WTC11 (cell line): Measurements from ENCODE around the gene ADCK2. TPM values are rescaled to one million over a fixed set of nuclear protein-coding genes. Genes with fewer than 3 reads are reported as not detected.

Experiments
- ATAC-seq: fragments of 200-7000 bp; cut with Tn5 transposase; 2 replicates; pipeline ENCODE4 v1.10.0; 2021; ENCODE audit warnings: mild to moderate bottlenecking, moderate library complexity
- CTCF ChIA-PET: fragments of 300-600 bp; sonication (Branson Sonifier 250); formaldehyde crosslinking; loops from one replicate; lab custom pipeline; 2021; ENCODE audit warnings: antibody characterized with exemption; lab: Charles Lee
- POLR2A ChIA-PET: fragments of 350-600 bp; sonication (Branson Sonifier 250); formaldehyde crosslinking; loops from one replicate; lab custom pipeline; 2021; ENCODE audit warnings: antibody characterized with exemption; lab: Charles Lee
- DNase-seq: peaks from one replicate; pipeline ENCODE4 v3.0.0; 2021; ENCODE audit warnings: low spot score
- H3K27ac Mint-ChIP-seq: 2 replicates; pipeline ENCODE4 v1.8.0; 2021; ENCODE audit warnings: mixed read lengths
- H3K27me3 Mint-ChIP-seq: 2 replicates; pipeline ENCODE4 v1.8.0; 2021; ENCODE audit warnings: low read depth, mild to moderate bottlenecking, moderate library complexity, mixed read lengths
- H3K36me3 Mint-ChIP-seq: 2 replicates; pipeline ENCODE4 v1.8.0; 2021; ENCODE audit warnings: mixed read lengths
- H3K4me1 Mint-ChIP-seq: 2 replicates; pipeline ENCODE4 v1.8.0; 2022; ENCODE audit warnings: mixed read lengths
- H3K4me3 Mint-ChIP-seq: 2 replicates; pipeline ENCODE4 v1.8.0; 2021; ENCODE audit warnings: mild to moderate bottlenecking, moderate library complexity, mixed read lengths
- H3K9me3 Mint-ChIP-seq: 2 replicates; pipeline ENCODE4 v1.8.0; 2021; ENCODE audit warnings: mixed read lengths
- CREB1 ChIP-seq: sonication (generic); formaldehyde crosslinking; IDR thresholded peaks from 2 replicates; pipeline ENCODE4 v1.8.0; 2023; ENCODE audit warnings: mild to moderate bottlenecking, missing genetic modification reagents
- FOXP1 ChIP-seq: sonication (generic); formaldehyde crosslinking; IDR thresholded peaks from 2 replicates; pipeline ENCODE4 v1.8.0; 2022; ENCODE audit warnings: missing genetic modification reagents, mild to moderate bottlenecking, moderate library complexity, borderline replicate concordance
- GTF2I ChIP-seq: fragments of 250-450 bp; sonication (Bioruptor Pico); conservative IDR thresholded peaks from 2 replicates; pipeline ENCODE4 v1.4.0; 2021; ENCODE audit warnings: mild to moderate bottlenecking
- MXD4 ChIP-seq: fragments of 250-450 bp; sonication (Bioruptor Pico); IDR thresholded peaks from 2 replicates; pipeline ENCODE4 v1.8.0; 2021; ENCODE audit warnings: mild to moderate bottlenecking, moderate library complexity, borderline replicate concordance
- NFATC4 ChIP-seq: fragments of 250-450 bp; sonication (Bioruptor Pico); IDR thresholded peaks from 2 replicates; pipeline ENCODE4 v1.9.0; 2021; ENCODE audit warnings: mild to moderate bottlenecking
- NFYB ChIP-seq: sonication (generic); formaldehyde crosslinking; conservative IDR thresholded peaks from 2 replicates; pipeline ENCODE4 v1.8.0; 2022; ENCODE audit warnings: low read depth, missing genetic modification reagents
- TCF7 ChIP-seq: sonication (generic); formaldehyde crosslinking; IDR thresholded peaks from 2 replicates; pipeline ENCODE4 v1.8.0; 2022; ENCODE audit warnings: mild to moderate bottlenecking, low read depth, missing genetic modification reagents, moderate library complexity
- total RNA-seq: library from RNA; stranded (reverse); gene quantifications from 3 replicates; pipeline ENCODE4 v1.2.3, GENCODE V29; 2021
- TF ChIP-seq, protein P1 (sequence below): fragments of 200-600 bp; IDR thresholded peaks from 2 replicates; pipeline ENCODE4 v1.8.0; 2022; ENCODE audit warnings: antibody characterized with exemption
- TF ChIP-seq, protein P2 (sequence below): sonication (generic); formaldehyde crosslinking; IDR thresholded peaks from 2 replicates; pipeline ENCODE4 v1.8.0; 2022; ENCODE audit warnings: mild to moderate bottlenecking, missing genetic modification reagents
- TF ChIP-seq, protein P3 (sequence below): sonication (generic); formaldehyde crosslinking; IDR thresholded peaks from 2 replicates; pipeline ENCODE4 v1.8.0; 2022; ENCODE audit warnings: mild to moderate bottlenecking, missing genetic modification reagents
- TF ChIP-seq, protein P4 (sequence below): sonication (generic); formaldehyde crosslinking; IDR thresholded peaks from 2 replicates; pipeline ENCODE4 v1.8.1; 2022; ENCODE audit warnings: mild to moderate bottlenecking, missing genetic modification reagents, moderate library complexity, borderline replicate concordance
- TF ChIP-seq, protein P5 (sequence below): sonication (generic); formaldehyde crosslinking; IDR thresholded peaks from 2 replicates; pipeline ENCODE4 v1.8.1; 2022; ENCODE audit warnings: low read depth, missing genetic modification reagents, borderline replicate concordance
- TF ChIP-seq, protein P6 (sequence below): fragments of 250-450 bp; sonication (Bioruptor Pico); IDR thresholded peaks from 2 replicates; pipeline ENCODE4 v1.9.0; 2021; ENCODE audit warnings: mild to moderate bottlenecking, borderline replicate concordance
- TF ChIP-seq, protein P7 (sequence below): sonication (generic); formaldehyde crosslinking; IDR thresholded peaks from 2 replicates; pipeline ENCODE4 v1.8.1; 2022; ENCODE audit warnings: low read depth, mild to moderate bottlenecking, moderate library complexity, missing genetic modification reagents, borderline replicate concordance
- TF ChIP-seq, protein P8 (sequence below): sonication (generic); formaldehyde crosslinking; IDR thresholded peaks from 2 replicates; pipeline ENCODE4 v1.8.0; 2023; ENCODE audit warnings: mild to moderate bottlenecking, missing genetic modification reagents

The ADCK2 gene
- total RNA-seq, 1 experiment from 2014 or later: 12.7 TPM

DNA sequence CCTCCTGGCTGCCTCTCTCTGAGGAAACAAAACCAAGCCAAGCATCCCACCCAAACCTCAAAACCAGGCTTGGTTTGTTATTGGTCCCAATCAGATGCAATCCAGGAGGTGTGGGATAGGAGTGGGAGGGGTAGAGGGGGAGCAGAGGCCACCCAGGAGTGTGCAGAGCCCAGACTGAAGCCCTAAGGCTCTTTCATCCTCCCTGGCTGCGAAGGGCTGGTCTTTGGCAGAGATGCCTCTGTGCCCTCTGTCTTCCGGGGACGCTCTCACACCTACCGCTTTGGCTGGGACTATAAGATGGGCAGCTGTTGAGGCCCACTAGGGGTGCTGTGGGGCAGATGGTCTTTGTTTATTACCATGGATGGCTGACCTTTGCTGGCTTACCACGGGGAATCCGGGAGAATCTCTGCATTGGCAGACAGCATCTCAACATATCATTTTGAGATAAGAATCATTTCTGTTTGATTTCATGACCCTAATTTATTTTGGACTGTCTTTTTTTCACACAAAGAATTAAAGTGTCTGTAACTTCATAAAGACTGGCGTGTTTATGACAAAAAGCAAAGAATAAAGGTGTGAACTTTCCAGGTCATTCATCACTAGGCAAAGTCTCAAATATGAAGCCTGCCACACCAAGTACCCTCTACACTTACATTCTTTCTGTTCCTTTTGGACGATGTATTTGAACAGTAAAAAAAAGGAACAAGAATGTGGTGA lies 25.7 kb upstream of the ADCK2 start:
- H3K4me3 Mint-ChIP-seq: no peak overlapping the region
- no peaks in the 10 kb centered on the region for H3K36me3 Mint-ChIP-seq
- peaks cover 13% of the 10 kb centered on the region for H3K27me3 Mint-ChIP-seq
- TF ChIP-seq, protein P1, sequence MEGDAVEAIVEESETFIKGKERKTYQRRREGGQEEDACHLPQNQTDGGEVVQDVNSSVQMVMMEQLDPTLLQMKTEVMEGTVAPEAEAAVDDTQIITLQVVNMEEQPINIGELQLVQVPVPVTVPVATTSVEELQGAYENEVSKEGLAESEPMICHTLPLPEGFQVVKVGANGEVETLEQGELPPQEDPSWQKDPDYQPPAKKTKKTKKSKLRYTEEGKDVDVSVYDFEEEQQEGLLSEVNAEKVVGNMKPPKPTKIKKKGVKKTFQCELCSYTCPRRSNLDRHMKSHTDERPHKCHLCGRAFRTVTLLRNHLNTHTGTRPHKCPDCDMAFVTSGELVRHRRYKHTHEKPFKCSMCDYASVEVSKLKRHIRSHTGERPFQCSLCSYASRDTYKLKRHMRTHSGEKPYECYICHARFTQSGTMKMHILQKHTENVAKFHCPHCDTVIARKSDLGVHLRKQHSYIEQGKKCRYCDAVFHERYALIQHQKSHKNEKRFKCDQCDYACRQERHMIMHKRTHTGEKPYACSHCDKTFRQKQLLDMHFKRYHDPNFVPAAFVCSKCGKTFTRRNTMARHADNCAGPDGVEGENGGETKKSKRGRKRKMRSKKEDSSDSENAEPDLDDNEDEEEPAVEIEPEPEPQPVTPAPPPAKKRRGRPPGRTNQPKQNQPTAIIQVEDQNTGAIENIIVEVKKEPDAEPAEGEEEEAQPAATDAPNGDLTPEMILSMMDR: peak; percentile 36; the same call in 1 of the 2 replicates
- TF ChIP-seq, protein P2, sequence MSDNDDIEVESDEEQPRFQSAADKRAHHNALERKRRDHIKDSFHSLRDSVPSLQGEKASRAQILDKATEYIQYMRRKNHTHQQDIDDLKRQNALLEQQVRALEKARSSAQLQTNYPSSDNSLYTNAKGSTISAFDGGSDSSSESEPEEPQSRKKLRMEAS (CRISPR knock-in tag): no peak
- TF ChIP-seq MXD4 (CRISPR knock-in tag): no peak
- no peak for TF ChIP-seq NFATC4 (CRISPR knock-in tag)
- TF ChIP-seq, all 79 proteins: peak for 1
- ChIA-PET POLR2A (interaction anchor here (0.6 kb wide), 1 partner anchor 11 kb away, joined by 3 read pairs; no protein-coding TSS in a partner anchor), CTCF (interaction anchor here (0.6 to 2.0 kb wide), 25 partner anchors 9 to 1221 kb away, joined by 3 to 6 read pairs (median 4); partner anchors contain the start of gene ADCK2)
- Mint-ChIP-seq H3K4me1 (peaks cover 12% of the 10 kb centered on the region), H3K9me3 (no peaks in the 10 kb centered on the region), H3K27ac (no peak overlapping the region)
- DNase-seq (peak; percentile 74), ATAC-seq (peak; percentile 96)

DNA sequence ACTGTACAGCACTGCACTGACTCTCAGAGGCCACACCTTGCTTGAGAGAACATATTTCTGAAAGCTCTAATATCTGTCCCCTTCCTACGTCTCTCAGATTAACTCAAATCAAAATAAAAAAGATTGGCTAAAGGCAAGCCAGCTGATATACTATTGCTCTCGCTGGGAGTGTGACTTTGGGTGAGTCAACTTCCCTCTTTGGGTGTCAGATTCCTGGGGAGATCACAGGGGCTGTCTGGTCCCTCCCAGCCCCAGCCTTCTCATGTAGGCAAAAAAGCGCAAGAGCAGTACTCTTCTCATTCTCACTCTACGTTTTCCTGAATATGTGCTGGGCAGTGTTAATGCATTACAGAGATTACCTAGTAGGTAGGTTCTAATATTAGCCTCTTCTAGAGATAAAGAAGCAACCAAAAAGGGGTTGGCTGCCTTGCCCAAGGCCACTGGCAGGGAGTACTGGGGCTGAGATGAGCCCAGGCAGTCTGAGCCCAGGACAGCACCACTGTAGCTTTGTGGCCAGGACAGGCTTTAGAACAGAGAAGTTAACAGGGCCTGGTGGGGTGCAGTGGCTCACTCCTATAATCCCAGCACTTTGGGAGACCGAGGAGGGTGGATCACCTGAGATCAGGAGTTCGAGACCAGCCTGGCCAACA lies 23.1 kb upstream of the ADCK2 start:
- Mint-ChIP-seq H3K36me3 (no peaks in the 10 kb centered on the region), H3K4me1 (peaks cover 12% of the 10 kb centered on the region), H3K9me3 (no peaks in the 10 kb centered on the region), H3K27me3 (no peaks in the 10 kb centered on the region), H3K27ac (peak overlapping the region; percentile 41; the same call in 1 of the 2 replicates), H3K4me3 (no peak overlapping the region)
- DNase-seq (no peak), ATAC-seq (no peak)
- ChIA-PET CTCF (interaction anchor here (1.0 kb wide), 1 partner anchor 14 kb away, joined by 3 read pairs; no protein-coding TSS in a partner anchor), POLR2A (no interaction called here)
- TF ChIP-seq, protein P3, sequence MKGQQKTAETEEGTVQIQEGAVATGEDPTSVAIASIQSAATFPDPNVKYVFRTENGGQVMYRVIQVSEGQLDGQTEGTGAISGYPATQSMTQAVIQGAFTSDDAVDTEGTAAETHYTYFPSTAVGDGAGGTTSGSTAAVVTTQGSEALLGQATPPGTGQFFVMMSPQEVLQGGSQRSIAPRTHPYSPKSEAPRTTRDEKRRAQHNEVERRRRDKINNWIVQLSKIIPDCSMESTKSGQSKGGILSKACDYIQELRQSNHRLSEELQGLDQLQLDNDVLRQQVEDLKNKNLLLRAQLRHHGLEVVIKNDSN (CRISPR knock-in tag): no peak
- TF ChIP-seq FOXP1 (no peak), GTF2I (CRISPR knock-in tag) (no peak), TCF7 (CRISPR knock-in tag) (no peak), CREB1 (CRISPR knock-in tag) (no peak), NFYB (CRISPR knock-in tag) (no peak)
- TF ChIP-seq, protein P4, sequence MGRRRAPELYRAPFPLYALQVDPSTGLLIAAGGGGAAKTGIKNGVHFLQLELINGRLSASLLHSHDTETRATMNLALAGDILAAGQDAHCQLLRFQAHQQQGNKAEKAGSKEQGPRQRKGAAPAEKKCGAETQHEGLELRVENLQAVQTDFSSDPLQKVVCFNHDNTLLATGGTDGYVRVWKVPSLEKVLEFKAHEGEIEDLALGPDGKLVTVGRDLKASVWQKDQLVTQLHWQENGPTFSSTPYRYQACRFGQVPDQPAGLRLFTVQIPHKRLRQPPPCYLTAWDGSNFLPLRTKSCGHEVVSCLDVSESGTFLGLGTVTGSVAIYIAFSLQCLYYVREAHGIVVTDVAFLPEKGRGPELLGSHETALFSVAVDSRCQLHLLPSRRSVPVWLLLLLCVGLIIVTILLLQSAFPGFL: no peak
- TF ChIP-seq, protein P5, sequence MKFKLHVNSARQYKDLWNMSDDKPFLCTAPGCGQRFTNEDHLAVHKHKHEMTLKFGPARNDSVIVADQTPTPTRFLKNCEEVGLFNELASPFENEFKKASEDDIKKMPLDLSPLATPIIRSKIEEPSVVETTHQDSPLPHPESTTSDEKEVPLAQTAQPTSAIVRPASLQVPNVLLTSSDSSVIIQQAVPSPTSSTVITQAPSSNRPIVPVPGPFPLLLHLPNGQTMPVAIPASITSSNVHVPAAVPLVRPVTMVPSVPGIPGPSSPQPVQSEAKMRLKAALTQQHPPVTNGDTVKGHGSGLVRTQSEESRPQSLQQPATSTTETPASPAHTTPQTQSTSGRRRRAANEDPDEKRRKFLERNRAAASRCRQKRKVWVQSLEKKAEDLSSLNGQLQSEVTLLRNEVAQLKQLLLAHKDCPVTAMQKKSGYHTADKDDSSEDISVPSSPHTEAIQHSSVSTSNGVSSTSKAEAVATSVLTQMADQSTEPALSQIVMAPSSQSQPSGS (CRISPR knock-in tag): no peak
- TF ChIP-seq, protein P6, sequence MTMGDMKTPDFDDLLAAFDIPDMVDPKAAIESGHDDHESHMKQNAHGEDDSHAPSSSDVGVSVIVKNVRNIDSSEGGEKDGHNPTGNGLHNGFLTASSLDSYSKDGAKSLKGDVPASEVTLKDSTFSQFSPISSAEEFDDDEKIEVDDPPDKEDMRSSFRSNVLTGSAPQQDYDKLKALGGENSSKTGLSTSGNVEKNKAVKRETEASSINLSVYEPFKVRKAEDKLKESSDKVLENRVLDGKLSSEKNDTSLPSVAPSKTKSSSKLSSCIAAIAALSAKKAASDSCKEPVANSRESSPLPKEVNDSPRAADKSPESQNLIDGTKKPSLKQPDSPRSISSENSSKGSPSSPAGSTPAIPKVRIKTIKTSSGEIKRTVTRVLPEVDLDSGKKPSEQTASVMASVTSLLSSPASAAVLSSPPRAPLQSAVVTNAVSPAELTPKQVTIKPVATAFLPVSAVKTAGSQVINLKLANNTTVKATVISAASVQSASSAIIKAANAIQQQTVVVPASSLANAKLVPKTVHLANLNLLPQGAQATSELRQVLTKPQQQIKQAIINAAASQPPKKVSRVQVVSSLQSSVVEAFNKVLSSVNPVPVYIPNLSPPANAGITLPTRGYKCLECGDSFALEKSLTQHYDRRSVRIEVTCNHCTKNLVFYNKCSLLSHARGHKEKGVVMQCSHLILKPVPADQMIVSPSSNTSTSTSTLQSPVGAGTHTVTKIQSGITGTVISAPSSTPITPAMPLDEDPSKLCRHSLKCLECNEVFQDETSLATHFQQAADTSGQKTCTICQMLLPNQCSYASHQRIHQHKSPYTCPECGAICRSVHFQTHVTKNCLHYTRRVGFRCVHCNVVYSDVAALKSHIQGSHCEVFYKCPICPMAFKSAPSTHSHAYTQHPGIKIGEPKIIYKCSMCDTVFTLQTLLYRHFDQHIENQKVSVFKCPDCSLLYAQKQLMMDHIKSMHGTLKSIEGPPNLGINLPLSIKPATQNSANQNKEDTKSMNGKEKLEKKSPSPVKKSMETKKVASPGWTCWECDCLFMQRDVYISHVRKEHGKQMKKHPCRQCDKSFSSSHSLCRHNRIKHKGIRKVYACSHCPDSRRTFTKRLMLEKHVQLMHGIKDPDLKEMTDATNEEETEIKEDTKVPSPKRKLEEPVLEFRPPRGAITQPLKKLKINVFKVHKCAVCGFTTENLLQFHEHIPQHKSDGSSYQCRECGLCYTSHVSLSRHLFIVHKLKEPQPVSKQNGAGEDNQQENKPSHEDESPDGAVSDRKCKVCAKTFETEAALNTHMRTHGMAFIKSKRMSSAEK (CRISPR knock-in tag): no peak
- TF ChIP-seq, protein P7, sequence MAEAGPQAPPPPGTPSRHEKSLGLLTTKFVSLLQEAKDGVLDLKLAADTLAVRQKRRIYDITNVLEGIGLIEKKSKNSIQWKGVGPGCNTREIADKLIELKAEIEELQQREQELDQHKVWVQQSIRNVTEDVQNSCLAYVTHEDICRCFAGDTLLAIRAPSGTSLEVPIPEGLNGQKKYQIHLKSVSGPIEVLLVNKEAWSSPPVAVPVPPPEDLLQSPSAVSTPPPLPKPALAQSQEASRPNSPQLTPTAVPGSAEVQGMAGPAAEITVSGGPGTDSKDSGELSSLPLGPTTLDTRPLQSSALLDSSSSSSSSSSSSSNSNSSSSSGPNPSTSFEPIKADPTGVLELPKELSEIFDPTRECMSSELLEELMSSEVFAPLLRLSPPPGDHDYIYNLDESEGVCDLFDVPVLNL: no peak
- TF ChIP-seq, protein P8, sequence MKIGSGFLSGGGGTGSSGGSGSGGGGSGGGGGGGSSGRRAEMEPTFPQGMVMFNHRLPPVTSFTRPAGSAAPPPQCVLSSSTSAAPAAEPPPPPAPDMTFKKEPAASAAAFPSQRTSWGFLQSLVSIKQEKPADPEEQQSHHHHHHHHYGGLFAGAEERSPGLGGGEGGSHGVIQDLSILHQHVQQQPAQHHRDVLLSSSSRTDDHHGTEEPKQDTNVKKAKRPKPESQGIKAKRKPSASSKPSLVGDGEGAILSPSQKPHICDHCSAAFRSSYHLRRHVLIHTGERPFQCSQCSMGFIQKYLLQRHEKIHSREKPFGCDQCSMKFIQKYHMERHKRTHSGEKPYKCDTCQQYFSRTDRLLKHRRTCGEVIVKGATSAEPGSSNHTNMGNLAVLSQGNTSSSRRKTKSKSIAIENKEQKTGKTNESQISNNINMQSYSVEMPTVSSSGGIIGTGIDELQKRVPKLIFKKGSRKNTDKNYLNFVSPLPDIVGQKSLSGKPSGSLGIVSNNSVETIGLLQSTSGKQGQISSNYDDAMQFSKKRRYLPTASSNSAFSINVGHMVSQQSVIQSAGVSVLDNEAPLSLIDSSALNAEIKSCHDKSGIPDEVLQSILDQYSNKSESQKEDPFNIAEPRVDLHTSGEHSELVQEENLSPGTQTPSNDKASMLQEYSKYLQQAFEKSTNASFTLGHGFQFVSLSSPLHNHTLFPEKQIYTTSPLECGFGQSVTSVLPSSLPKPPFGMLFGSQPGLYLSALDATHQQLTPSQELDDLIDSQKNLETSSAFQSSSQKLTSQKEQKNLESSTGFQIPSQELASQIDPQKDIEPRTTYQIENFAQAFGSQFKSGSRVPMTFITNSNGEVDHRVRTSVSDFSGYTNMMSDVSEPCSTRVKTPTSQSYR (CRISPR knock-in tag): no peak
